GM18519 (cell line): ENCODE measurements around the gene AXIN1.

Experiments
- ATAC-seq: cut with Tn5 transposase; IDR thresholded peaks from one replicate; pipeline ENCODE4 v1.9.1; 2021; ENCODE audit warnings: mild to moderate bottlenecking, moderate library complexity; ENCODE audit not compliant: unreplicated experiment, low FRiP score

Gene AXIN1

GRCh38 chr16:285146-286055, 67.1 kb downstream of the AXIN1 start:
- ATAC-seq, result no peak

GRCh38 chr16:284204-285120, 68.1 kb downstream of the AXIN1 start:
- ATAC-seq, result no peak

- no peak for ATAC-seq
Observed at GRCh38 chr16:283033-283805, 69.3 kb downstream of the AXIN1 start, which contains the start of gene PDIA2. PDIA2 (plus strand) TSS chr16:283164; CDS start chr16:283170, 6 bp downstream.

- ATAC-seq, result no peak
Observed at GRCh38 chr16:282491-282890, 70.0 kb downstream of the AXIN1 start.

GRCh38 chr16:281660-282255, 70.8 kb downstream of the AXIN1 start:
- no peak for ATAC-seq

- no peak for ATAC-seq
Observed at GRCh38 chr16:280991-281659, 71.4 kb downstream of the AXIN1 start.

- no peak for ATAC-seq
Observed at GRCh38 chr16:280552-280951, 72.0 kb downstream of the AXIN1 start, which contains the start of gene ARHGDIG. ARHGDIG (plus strand) TSS chr16:280591; CDS start chr16:280681, 90 bp downstream.

GRCh38 chr16:280005-280460, 72.5 kb downstream of the AXIN1 start:
- no peak for ATAC-seq

GRCh38 chr16:279531-279930, 73.0 kb downstream of the AXIN1 start:
- ATAC-seq, result no peak

GRCh38 chr16:278863-279366, 73.6 kb downstream of the AXIN1 start:
- no peak for ATAC-seq

- no peak for ATAC-seq
Observed at GRCh38 chr16:276426-277077, 76.0 kb downstream of the AXIN1 start.

- ATAC-seq, result no peak
Observed at GRCh38 chr16:275786-276232, 76.7 kb downstream of the AXIN1 start, which contains the start of gene RGS11. RGS11 (minus strand) TSS chr16:275944; CDS start chr16:275911, 33 bp downstream.

GRCh38 chr16:275041-275641, 77.4 kb downstream of the AXIN1 start:
- ATAC-seq, result no peak

GRCh38 chr16:273547-274421, 78.7 kb downstream of the AXIN1 start:
- no peak for ATAC-seq

GRCh38 chr16:272633-273546, 79.6 kb downstream of the AXIN1 start:
- ATAC-seq, result no peak
